BLaER1 treated with 17β-estradiol and CSF1 and Interleukin-3, amounts not matched to agents 10 nM and 100 nM (cell line): Measurements from ENCODE around the gene MACROD1.

ENCODE experiments used
- H3K27ac ChIP-seq, 11 experiments: shearing (Covaris generic); formaldehyde crosslinking; 2 replicates each; pipeline ENCODE4 v1.8.1; 2022
- H3K27me3 ChIP-seq, 11 experiments: shearing (Covaris generic); formaldehyde crosslinking; 2 replicates each; pipeline ENCODE4 v1.8.1; 2022
- H3K36me3 ChIP-seq, 11 experiments: shearing (Covaris generic); formaldehyde crosslinking; 2 replicates each; pipeline ENCODE4 v1.8.1; 2022
- H3K4me1 ChIP-seq, 10 experiments: shearing (Covaris generic); formaldehyde crosslinking; 2 replicates each; pipeline ENCODE4 v1.8.1; 2022
- H3K4me2 ChIP-seq, 11 experiments: shearing (Covaris generic); formaldehyde crosslinking; 2 replicates each; pipeline ENCODE4 v1.8.1; 2022
- H3K4me3 ChIP-seq, 10 experiments: shearing (Covaris generic); formaldehyde crosslinking; 2 replicates each; pipeline ENCODE4 v1.8.1; 2022
- H3K9ac ChIP-seq, 11 experiments: shearing (Covaris generic); formaldehyde crosslinking; 2 replicates each; pipeline ENCODE4 v1.8.1; 2022
- H3K9me3 ChIP-seq, 11 experiments: shearing (Covaris generic); formaldehyde crosslinking; replicated peaks in 1 of 11; 2 replicates each; pipeline ENCODE4 v1.8.1; 2022
- H4K20me1 ChIP-seq, 11 experiments: shearing (Covaris generic); formaldehyde crosslinking; 2 replicates each; pipeline ENCODE4 v1.8.1; 2022
- Cebpa-rat ChIP-seq, 11 experiments: shearing (Covaris generic); IDR thresholded peaks; 2 replicates each; pipeline ENCODE4 v1.8.1; 2022

The MACROD1 gene

DNA sequence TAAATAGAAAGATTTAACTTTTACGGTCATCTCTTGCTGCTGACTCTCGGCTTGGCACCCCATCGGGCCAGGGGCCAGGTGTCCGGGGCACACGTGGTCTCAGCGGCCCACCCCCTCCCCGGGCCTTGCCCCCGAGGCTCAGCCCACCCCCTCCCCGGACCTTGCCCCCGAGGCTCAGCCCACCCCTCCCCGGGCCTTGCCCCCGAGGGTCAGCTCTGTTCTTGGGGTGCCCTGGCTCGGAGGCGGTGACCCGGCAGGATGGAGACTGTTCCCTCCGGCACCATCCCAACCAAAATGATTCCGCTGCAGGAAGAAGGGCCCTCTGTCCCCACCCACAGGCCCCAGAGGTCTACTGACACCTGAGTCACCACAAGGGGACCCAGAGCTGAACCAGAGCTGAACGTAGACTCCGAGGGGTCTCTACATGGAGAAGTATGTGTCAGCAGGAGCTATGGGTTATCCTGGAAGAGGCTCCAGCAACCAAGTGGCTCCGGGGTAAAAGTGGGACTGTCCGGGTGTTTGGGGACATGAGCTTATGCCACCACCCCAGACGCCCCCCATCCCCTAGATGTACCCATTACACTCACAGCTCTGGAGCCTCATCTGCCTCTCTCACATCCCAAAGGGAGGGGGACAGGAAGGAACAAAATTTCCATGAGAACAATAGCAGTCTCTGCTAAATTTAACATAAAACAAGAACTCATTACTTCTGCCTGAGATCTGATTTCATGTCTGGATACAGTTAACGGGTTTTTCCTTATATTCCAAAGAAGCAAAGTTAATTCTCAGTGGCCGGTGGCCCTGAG is 38.4 kb downstream of the MACROD1 start:
- Histone ChIP-seq H3K27me3 (0 out of 22 replicates have a peak, but pooled peaks cover 0 to 3% (median 0%) of the 10 kb centered on the region in 11 experiments), H3K9me3 (no peaks in the 10 kb centered on the region), H3K4me2 (0 out of 22 replicates have a peak overlapping the region, but pooled peaks of 1 of the 11 experiments have one; percentile 18), H4K20me1 (peaks cover 6 to 94% (median 67%) of the 10 kb centered on the region in 11 experiments; a peak in 19 of 22 replicates), H3K36me3 (no peaks in the 10 kb centered on the region; a peak in 1 of 22 replicates), H3K27ac (no peak overlapping the region), H3K4me3 (no peak overlapping the region), H3K4me1 (peaks cover 33 to 82% (median 62%) of the 10 kb centered on the region in 10 experiments), H3K9ac (no peak overlapping the region)
- TF ChIP-seq Cebpa-rat (IDR thresholded peaks at IDR 0.05), result no peak

DNA sequence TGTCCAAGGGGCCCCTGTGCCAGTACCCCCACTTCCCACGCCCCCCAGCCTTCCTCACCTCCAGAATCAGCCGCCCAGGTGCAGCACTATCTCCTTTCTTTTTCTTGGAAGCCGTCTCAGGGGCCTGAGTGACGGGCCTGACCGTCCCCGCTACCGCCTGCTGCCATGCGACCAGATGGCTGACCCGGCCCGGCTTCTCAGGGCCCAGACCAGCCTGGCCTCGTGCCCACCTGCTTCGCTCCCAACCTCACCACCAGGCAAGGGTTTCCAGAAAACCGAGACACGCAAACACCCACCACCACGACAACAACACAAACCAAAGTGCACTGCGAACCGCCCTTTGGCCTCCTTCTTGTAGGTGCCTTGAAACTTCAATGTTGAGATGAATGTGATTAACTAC is 39.1 kb downstream of the MACROD1 start:
- H3K27me3 ChIP-seq, result 0 out of 22 replicates have a peak, but pooled peaks cover 0 to 3% (median 0%) of the 10 kb centered on the region in 11 experiments
- peaks cover 6 to 95% (median 66%) of the 10 kb centered on the region in 11 experiments; a peak in 18 of 22 replicates for H4K20me1 ChIP-seq
- no peak overlapping the region for H3K27ac ChIP-seq
- no peak for TF ChIP-seq Cebpa-rat (IDR thresholded peaks at IDR 0.05)
- H3K9me3 ChIP-seq, result no peaks in the 10 kb centered on the region
- H3K4me2 ChIP-seq, result peak overlapping the region in 8 of 11 experiments; percentile 76 to 87 (median 84); a peak in 11 of 22 replicates
- H3K4me1 ChIP-seq, result peaks cover 35 to 82% (median 62%) of the 10 kb centered on the region in 10 experiments
- H3K4me3 ChIP-seq, result no peak overlapping the region
- H3K9ac ChIP-seq, result no peak overlapping the region
- H3K36me3 ChIP-seq, result no peaks in the 10 kb centered on the region; a peak in 1 of 22 replicates

DNA sequence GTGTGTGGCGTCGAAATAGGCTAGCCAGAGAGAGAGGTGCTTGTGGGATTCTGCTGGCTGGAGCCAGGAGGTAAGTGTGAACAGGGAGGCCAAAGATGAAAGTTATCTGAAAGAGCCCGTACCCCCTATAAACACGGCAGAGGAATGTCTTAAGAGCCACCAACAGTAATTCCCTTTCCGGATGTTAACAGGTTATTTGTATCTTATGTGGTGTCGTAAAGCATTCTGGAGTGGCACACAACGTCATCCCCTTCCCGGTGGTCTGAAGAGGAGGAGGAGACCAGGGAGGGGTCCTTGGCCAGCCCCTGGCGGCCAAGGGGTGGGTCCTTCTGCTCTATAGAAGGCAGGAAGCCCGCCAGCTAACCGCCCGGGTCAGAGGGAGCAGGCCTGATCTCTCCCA is 39.5 kb downstream of the MACROD1 start:
- no peak for TF ChIP-seq Cebpa-rat (IDR thresholded peaks at IDR 0.05)
- Histone ChIP-seq H3K4me3 (no peak overlapping the region), H3K27ac (peak overlapping the region in 3 of 11 experiments; percentile 16 to 54 (median 53); a peak in 4 of 22 replicates), H3K4me2 (peak overlapping the region; percentile 46 to 87 (median 83); a peak in 19 of 22 replicates), H3K36me3 (no peaks in the 10 kb centered on the region; a peak in 1 of 22 replicates), H3K9me3 (no peaks in the 10 kb centered on the region), H3K27me3 (0 out of 22 replicates have a peak, but pooled peaks cover 0 to 3% (median 0%) of the 10 kb centered on the region in 11 experiments), H4K20me1 (peaks cover 6 to 95% (median 68%) of the 10 kb centered on the region in 11 experiments; a peak in 18 of 22 replicates), H3K4me1 (peaks cover 34 to 82% (median 62%) of the 10 kb centered on the region in 10 experiments), H3K9ac (peak overlapping the region in 2 of 11 experiments; percentile 10 to 21; a peak in 1 of 22 replicates)

DNA sequence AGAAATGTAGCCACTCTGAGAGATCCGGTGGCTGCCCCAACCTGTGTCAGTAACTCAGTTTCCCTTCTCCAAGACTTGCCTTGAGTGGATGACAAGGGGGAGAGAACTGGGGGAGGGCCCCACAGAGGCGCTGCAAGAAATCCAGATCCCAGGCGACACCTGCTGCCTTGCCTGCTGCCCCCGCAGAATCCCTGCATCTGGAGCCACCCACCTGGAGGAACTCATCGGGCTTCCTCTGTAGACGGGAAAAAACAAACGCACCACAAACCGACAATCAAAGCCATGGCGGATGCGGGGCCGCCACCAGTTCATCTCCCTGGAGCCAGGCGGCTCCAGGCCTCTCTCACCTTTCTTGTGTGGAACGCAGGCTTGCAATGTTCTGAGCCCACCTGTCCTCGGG is 40.2 kb downstream of the MACROD1 start:
- Histone ChIP-seq H3K4me2 (peak overlapping the region; percentile 46 to 87 (median 83)), H3K27ac (peak overlapping the region in 4 of 11 experiments; percentile 22 to 54 (median 42); a peak in 6 of 22 replicates), H3K4me3 (no peak overlapping the region), H4K20me1 (peaks cover 6 to 95% (median 68%) of the 10 kb centered on the region in 11 experiments; a peak in 18 of 22 replicates), H3K4me1 (peaks cover 28 to 82% (median 62%) of the 10 kb centered on the region in 10 experiments), H3K9me3 (no peaks in the 10 kb centered on the region), H3K36me3 (no peaks in the 10 kb centered on the region; a peak in 1 of 22 replicates), H3K9ac (peak overlapping the region in 5 of 11 experiments; percentile 7 to 21 (median 16); a peak in 1 of 22 replicates), H3K27me3 (0 out of 22 replicates have a peak, but pooled peaks cover 0 to 3% (median 0%) of the 10 kb centered on the region in 11 experiments)
- no peak for TF ChIP-seq Cebpa-rat (IDR thresholded peaks at IDR 0.05)

DNA sequence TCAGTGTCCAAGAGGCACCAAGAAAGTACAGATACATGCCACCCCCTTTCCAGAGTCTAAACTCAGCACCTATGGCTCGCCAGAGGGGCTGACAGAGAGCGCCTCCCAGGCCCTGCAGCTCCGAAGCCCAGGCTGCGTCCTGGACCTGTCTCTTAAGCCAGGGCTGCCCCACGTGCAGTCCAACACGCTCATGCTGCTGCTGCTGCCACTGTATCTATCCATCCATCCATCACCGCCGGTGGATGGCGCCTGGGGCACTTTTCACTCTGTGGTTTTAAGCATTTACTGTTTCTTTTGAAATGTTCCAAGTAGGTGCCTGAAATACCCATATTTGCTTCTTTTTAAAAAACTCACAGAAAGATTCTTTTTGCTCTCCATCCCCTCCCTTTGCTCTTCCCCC is 41.8 kb downstream of the MACROD1 start:
- Histone ChIP-seq H3K27me3 (0 out of 22 replicates have a peak, but pooled peaks cover 0 to 3% (median 0%) of the 10 kb centered on the region in 11 experiments), H3K4me1 (peaks cover 25 to 85% (median 72%) of the 10 kb centered on the region in 10 experiments), H3K9me3 (no peaks in the 10 kb centered on the region), H4K20me1 (peaks cover 6 to 95% (median 65%) of the 10 kb centered on the region in 11 experiments; a peak in 18 of 22 replicates), H3K36me3 (no peaks in the 10 kb centered on the region; a peak in 3 of 22 replicates), H3K4me2 (peak overlapping the region in 7 of 11 experiments; percentile 0 to 83 (median 11); a peak in 6 of 22 replicates), H3K4me3 (no peak overlapping the region), H3K27ac (no peak overlapping the region), H3K9ac (no peak overlapping the region)
- TF ChIP-seq Cebpa-rat (IDR thresholded peaks at IDR 0.05), result no peak

DNA sequence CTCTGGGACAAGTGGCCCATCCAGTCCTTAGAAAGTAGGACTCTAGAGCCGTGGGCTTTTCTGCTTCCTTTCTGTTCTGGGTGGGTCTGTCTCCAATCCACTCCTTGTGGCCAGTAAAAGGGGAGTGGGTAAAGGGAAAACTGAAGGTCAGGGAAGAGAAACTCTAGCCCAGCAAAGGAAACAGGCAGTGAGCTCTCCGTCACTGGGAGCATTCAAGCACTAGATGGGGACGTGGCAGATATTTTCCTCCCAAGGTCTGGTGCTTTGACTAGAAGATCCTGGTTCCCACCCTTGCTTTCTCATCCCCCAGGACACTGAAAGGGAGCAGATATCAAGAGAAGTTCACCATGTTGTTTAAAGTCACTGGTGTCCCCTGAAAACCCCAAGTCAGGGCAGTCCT is 42.2 kb downstream of the MACROD1 start:
- TF ChIP-seq Cebpa-rat (IDR thresholded peaks at IDR 0.05), result no peak
- Histone ChIP-seq H3K4me2 (peak overlapping the region in 3 of 11 experiments; percentile 0 to 22 (median 3); a peak in 2 of 22 replicates), H4K20me1 (peaks cover 6 to 95% (median 64%) of the 10 kb centered on the region in 11 experiments; a peak in 18 of 22 replicates), H3K36me3 (peaks cover 0 to 3% (median 0%) of the 10 kb centered on the region in 11 experiments; a peak in 3 of 22 replicates), H3K4me3 (no peak overlapping the region), H3K9me3 (no peaks in the 10 kb centered on the region), H3K9ac (no peak overlapping the region; a peak in 1 of 22 replicates), H3K4me1 (peaks cover 25 to 90% (median 76%) of the 10 kb centered on the region in 10 experiments), H3K27me3 (0 out of 22 replicates have a peak, but pooled peaks cover 0 to 3% (median 0%) of the 10 kb centered on the region in 11 experiments), H3K27ac (no peak overlapping the region)

DNA sequence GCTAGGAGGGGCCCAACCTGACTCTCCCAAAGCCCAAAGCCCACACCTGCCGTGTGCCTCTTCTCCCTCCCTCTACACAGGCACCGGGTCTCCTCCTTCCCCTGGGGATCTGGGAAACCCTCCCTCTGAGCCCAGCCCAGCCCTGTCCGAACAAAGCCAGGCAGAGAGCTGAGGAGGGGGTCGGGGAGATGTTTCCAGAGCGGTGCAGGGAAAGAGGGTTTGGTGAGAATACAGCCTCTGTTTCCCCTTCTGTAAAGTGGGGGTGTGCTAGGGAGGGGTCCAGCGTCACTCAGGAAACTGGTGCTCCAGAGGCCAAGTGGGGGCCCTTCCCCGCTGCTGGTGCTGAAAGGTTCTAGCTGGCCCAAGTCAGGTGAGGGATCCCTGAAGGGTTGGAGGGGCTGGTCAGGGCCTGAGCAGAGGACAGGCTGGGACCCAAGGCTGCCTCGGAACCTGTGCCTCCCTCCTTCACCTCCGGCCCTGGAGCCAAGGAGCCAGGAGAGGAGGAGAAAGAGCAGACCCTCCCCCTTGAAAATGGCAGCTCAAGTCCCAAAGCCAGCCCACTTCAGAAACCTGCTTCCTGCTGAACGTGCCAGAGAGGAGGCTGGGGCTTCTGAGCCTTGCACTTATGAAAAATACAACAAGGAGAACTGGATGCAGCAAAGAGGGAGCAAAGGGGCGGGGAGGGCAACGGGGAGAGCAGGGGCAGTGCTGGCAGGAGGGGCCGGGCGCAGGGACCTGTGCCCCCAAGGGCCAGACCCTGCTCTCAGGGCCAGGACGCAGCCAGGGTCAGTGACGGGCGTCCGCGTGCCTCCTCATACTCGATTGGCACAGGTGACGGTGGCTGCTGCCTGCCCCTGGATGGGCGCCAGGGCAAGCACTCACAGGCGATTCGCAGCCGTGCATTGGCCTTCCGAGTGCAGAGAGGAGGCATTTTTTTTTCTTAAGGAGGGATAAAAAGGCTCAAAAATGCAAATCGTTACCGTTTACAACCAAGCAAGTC is 43.2 kb downstream of the MACROD1 start:
- peaks cover 6 to 95% (median 59%) of the 10 kb centered on the region in 11 experiments; a peak in 18 of 22 replicates for H4K20me1 ChIP-seq
- peak overlapping the region in 2 of 11 experiments; percentile 3 to 10; a peak in 2 of 22 replicates for H3K9ac ChIP-seq
- no peaks in the 10 kb centered on the region for H3K9me3 ChIP-seq
- H3K27me3 ChIP-seq, result 0 out of 22 replicates have a peak, but pooled peaks cover 0 to 3% (median 0%) of the 10 kb centered on the region in 11 experiments
- peak overlapping the region in 2 of 11 experiments; percentile 26 to 28; a peak in 2 of 22 replicates for H3K27ac ChIP-seq
- TF ChIP-seq Cebpa-rat (IDR thresholded peaks at IDR 0.05), result no peak
- no peak overlapping the region for H3K4me3 ChIP-seq
- peak overlapping the region; percentile 22 to 75 (median 54); a peak in 21 of 22 replicates for H3K4me2 ChIP-seq
- peaks cover 0 to 12% (median 5%) of the 10 kb centered on the region in 11 experiments; a peak in 11 of 22 replicates for H3K36me3 ChIP-seq
- peaks cover 25 to 87% (median 74%) of the 10 kb centered on the region in 10 experiments for H3K4me1 ChIP-seq
